Daoy (cell line): Measurements from ENCODE around the gene TEX19. TPM values are rescaled to one million over a fixed set of nuclear protein-coding genes. Genes with fewer than 3 reads are reported as not detected.
"Not testable (repeated sequence)": the region's sequence is repeated elsewhere in the genome, so short reads cannot be mapped to it uniquely, and the experiment has no call there.

Experiments
- DNase-seq: peaks from one replicate; pipeline ENCODE4 v3.0.0-alpha.2; 2015; ENCODE audit warnings: low read depth
- total RNA-seq: library from RNA; depleted of rRNA; stranded (reverse); fragments of >200 nt; shearing (Covaris generic); gene quantifications from 2 replicates; pipeline ENCODE4 v1.2.3, GENCODE V29; 2014

TEX19 gene
- total RNA-seq, 1 experiment from 2014 or later, result not detected

GRCh38 chr17:82354804-82355308 is 4.2 kb upstream of the TEX19 start:
- no peak for DNase-seq

DNA sequence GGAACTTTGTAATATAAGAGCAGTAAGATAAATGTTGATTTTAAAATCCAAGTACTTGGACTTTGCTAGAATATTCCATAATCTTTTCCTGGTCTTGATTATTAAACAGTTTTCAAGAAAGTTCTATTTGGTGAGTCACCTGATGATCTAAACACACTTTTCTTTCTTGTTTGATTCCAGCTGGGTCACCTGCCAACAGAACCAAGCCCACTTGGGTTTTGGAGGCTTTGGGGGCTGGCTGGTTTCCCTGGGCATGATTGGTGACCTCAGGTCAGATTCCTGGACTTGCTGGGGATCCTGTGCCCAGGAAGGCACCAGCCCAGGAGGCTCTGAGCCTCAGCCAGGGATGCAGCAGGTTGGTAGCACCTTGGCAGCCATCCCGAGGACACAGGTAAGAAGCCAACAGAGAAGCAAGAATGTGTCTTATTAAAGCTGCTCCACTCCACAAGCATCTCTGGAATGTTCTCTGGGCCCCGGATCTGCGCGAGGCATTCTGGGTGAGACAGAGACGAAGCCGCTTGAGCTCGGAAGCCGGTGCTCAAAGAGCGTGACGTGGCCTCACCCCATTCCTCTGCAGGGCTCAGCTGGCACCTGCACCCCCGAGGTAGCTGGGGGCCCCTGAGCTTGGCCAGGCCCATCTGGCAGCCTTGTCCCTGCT is 3.1 kb upstream of the TEX19 start:
- no peak for DNase-seq

DNA sequence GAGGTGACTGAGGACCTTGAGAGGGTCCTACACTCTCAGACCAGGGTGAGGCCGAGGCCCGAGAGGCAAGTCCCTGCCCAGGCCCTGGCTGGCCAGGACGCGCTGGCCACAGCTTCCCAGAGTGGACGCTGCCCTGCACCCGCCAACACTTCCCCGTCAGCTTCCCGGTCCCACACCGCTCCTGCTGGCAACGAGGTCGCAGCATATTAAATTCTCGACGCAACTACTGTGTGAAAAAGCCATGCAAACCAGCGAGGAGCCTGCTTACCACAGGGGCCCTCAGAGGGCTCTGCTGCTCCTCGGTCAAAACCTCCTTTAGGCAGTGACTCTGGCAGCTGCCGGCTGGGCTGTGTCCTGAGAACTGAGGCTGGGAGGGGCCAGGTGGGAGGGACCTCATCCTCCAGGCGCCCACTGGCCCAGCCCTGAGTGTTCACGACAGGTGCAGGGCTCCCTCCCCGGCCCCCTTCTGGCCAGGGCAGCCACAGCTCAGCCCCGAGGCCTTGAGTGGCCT is 2.1 kb upstream of the TEX19 start:
- no peak for DNase-seq

GRCh38 chr17:82357394-82357793 is 1.7 kb upstream of the TEX19 start:
- DNase-seq, result no peak

DNA sequence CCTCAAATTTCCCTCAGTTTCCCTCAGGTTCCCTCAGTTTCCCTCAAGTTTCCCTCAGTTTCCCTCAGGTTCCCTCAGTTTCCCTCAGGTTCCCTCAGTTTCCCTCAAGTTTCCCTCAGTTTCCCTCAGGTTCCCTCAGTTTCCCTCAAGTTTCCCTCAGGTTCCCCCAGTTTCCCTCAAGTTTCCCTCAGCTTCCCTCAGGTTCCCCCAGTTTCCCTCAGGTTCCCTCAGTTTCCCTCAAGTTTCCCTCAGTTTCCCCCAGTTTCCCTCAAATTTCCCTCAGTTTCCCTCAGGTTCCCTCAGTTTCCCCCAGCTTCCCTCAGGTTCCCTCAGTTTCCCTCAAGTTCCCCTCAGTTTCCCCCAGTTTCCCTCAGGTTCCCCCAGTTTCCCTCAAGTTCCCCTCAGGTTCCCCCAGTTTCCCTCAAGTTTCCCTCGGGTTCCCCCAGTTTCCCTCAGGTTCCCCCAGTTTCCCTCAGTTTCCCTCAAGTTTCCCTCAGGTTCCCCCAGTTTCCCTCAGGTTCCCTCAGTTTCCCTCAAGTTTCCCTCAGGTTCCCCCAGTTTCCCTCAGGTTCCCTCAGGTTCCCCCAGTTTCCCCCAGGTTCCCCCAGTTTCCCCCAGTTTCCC is 516 bp downstream of the TEX19 start:
- DNase-seq, result not testable (repeated sequence)

GRCh38 chr17:82361885-82362633 is 3.0 kb downstream of the TEX19 start:
- DNase-seq, result no peak

DNA sequence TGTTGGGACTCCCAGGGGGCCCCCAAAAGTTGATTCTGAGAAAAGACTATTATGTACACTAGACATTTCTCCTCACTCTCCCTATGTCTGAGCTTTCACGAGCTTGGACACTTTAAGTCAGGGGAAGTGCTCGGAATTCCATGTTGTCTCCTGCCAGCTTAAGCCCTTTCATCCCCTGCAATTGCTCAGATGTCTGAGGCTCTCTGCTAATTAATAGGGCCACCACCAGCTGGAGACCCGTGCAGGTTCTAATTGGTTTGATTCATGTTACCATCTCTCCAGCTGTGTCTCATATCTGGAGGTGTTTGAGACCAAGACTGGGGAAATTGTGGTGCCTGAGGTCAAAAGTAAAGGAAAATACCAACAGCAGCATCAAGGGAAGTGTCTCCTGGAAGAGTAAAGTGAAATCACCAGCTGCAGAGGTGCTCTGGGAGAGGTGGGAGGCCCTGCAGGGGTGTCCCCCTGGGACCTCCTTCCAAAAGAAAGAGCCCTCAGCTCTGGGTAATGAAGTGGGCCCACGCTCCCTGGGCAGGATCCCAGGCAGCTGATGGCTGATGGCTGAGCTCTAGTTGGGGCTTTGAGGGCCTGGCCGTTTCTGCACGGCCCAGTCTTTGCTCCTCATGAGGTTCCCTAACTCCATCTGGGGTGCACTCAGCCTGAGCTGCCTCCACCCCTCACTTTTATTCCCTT is 6.7 kb downstream of the TEX19 start:
- DNase-seq, result no peak

GRCh38 chr17:82366749-82367148 is 7.7 kb downstream of the TEX19 start:
- DNase-seq, result no peak

DNA sequence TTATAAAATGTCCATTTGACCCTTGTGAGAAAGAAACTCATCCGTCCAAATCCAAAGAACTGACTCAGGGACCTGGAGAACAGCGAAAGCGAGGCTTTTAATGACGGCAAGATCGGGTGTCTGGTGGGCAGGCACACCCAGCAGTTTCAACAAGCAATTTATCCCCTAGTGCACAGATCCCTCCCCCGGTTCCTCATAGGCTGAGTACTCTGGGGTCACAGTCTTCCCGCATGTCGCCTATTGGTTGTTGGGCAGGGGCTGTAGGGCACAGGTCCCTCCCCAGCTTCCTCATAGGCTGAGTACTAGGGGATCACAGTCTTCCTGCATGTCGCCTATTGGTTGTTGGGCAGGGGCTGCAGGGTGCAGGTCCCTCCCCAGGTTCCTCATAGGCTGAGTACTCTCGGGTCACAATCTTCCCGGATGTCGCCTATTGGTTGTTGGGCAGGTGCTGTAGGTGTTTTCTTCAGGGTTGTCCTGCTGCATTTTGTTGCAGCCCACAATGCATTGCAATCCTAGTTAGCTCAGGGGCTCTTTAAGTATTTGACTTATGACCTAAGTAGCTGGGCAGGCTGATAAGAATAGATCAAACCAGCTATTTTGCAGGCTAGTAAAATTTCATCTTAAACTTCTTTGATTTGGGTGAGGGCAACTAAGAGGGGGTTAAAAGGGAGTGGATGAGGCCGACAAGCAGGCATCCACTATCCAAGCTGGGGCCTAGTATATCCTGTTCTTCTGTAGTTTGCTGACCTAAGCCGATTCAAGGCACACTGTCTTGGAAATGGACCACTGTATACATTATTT is 8.9 kb downstream of the TEX19 start:
- DNase-seq, result peak; percentile 43

DNA sequence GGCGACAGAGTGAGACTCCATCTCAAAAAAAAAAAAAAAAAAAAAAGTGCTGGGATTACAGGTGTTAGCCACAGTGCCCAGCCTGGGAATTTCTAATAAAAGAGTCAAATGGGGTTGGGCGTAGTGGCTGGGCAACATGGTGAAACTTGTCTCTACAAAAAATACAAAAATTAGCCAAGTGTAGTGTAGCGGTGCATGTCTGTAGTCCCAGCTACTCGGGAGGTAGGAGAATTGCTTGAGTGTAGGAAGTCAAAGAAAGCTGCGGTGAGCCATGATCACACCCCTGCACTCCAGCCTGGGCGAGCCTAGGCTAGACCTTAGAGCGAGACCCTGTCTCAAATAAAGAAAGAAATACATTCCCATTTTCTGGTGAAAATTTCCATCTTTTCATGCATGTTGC is 10.2 kb downstream of the TEX19 start:
- no peak for DNase-seq

DNA sequence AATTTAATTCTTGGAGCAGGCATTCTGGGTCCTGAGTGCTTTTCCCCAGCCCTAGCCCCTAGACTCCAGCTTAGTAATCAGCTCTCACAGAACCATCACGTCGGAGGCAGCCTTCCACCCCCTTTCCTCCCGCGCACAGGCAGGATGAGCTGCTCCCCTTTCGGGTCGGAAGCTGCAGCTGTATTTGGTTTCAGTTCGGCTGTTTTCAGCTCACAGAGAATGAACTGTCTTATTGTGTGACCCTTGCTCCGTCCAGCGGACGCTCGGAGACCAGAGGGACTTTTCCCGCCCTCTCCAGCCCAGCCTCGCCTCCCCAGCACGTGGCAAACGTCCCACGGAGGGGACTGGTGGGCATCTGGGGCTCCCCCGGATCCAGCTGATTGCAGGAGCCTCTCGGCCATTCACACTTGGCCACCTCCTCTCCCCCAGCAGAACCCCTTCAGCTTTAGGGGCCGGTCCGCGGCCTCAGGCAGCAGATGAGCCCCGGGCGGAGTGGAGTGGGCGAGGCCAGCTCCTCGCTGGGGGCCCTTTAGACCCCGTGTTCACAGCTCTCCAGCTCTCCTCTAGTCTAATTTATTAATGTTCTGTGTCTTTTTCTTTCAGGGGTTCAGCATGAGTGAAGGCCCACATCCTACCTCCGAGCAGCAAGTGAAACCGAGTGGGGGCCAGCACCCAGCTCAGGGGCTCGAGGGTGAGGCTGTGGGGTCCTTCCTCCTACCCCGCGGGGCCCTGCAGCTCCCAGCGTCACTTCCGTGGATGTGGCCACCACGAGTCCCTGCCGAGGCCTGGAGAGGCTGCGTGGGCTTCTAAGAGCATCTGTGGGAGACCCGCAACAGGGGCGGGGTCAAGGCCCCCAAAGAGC is 11.7 kb downstream of the TEX19 start:
- no peak for DNase-seq

- no peak for DNase-seq
Measured at GRCh38 chr17:82371333-82372248, 12.5 kb downstream of the TEX19 start, which contains the start of gene UTS2R. UTS2R (plus strand) TSS chr17:82371765; CDS start chr17:82374325, 2,560 bp downstream.

DNA sequence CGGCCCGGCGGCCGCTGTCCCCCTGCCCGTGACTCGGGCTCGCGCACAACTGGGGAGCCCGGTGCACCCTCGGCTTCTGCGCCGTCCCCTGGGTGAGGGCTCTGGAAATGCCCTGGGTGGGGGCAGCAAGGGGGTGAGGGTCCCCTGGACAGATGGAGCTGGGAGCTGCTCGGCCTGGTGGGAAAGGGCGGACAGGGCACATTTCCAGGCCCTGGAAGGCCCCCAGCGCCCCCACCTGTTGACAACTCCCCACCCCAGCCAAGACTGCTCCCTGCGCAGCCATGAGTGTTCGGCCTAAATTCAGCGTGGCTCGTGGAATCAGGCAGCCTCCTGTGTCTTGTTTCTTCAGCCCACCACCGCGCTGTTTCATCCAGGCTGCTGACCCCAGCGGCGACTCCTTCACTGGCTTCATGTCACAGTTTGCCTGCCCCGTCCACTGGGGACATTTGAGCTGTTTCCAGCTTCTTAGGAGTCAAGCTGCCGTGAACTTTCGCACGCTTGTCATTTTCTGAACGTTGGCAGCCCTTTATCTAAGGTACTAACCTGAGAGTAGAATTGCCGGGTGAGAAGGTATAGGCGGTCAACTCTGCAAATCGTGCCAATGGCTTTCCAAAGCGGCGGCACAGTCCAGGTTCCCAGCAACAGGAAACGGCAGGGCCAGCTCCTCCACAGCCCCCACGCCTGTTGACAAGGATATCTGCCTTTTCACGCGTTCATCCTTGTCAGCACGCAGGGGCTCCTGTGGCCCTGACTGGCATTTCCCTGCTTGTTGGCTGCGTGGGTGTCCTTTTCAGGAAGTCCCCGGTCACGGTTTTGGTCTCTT is 13.4 kb downstream of the TEX19 start:
- no peak for DNase-seq

DNA sequence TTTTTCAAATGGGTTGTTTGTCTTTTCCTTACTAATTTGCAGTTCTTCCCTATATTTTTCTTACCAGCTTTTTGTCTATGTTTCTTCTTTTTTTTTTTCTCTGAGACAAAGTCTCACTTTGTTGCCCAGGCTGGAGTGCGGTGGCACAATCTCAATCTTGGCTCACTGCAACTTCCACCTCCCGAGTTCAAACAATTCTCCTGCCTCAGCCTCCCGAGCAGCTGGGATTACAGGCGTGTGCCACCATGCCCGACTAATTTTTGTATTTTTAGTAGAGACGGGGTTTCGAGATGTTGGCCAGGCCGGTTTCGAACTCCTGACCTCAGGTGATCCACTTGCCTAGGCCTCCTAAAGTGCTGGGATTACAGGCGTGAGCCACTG is 14.0 kb downstream of the TEX19 start:
- DNase-seq, result not testable (repeated sequence)

- DNase-seq, result no peak
Measured at GRCh38 chr17:82373731-82374625, 14.9 kb downstream of the TEX19 start.

- DNase-seq, result no peak
Measured at GRCh38 chr17:82374626-82375331, 15.7 kb downstream of the TEX19 start.
